Measurements from ENCODE around the gene NRTN.

Gene NRTN

GRCh38 chr19:5790559-5791520, 14.0 kb upstream of the NRTN start, which contains the start of gene DUS3L:
DUS3L (minus strand) TSS chr19:5791163; CDS start chr19:5791141, 22 bp downstream.
- peak within 1 kb of the TSS; percentile 90 to 97 for H3K27ac ChIP-seq (ENCODE audit: low read depth in 2 of 2, low read length in 2 of 2)
- H3K4me3 ChIP-seq (ENCODE audit: low read length in 2 of 2) = peak within 1 kb of the TSS; percentile 90 to 97
- peak within 1 kb of the TSS; percentile 94 for H3K9ac ChIP-seq (ENCODE audit: low read depth in 1 of 2, low read length in 2 of 2)
- H3K27me3 ChIP-seq (ENCODE audit: control insufficient read depth in 2 of 2, insufficient read depth in 2 of 2, low read length in 2 of 2) = no peaks in the 10 kb centered on the region
- no peaks in the 10 kb centered on the region for H3K9me3 ChIP-seq (ENCODE audit: control insufficient read depth in 2 of 2, low read length in 2 of 2)
- H3K4me1 ChIP-seq (ENCODE audit: control insufficient read depth in 2 of 2, insufficient read depth in 2 of 2, low read length in 2 of 2) = peaks cover 4 to 7% of the 10 kb centered on the region in 2 donors
- peaks cover 27 to 38% of the 10 kb centered on the region in 2 donors for H3K36me3 ChIP-seq (ENCODE audit: control insufficient read depth in 2 of 2, insufficient read depth in 2 of 2, low read length in 2 of 2)

GRCh38 chr19:5792224-5792623, 12.6 kb upstream of the NRTN start:
- H3K27ac ChIP-seq (ENCODE audit: low read depth in 2 of 2, low read length in 2 of 2) = no peak overlapping the region

GRCh38 chr19:5793188-5793587, 11.7 kb upstream of the NRTN start:
- Histone ChIP-seq H3K4me3 (ENCODE audit: low read length in 2 of 2) (no peak overlapping the region), H3K4me1 (ENCODE audit: control insufficient read depth in 2 of 2, insufficient read depth in 2 of 2, low read length in 2 of 2) (peaks cover 4 to 7% of the 10 kb centered on the region in 2 donors), H3K27me3 (ENCODE audit: control insufficient read depth in 2 of 2, insufficient read depth in 2 of 2, low read length in 2 of 2) (no peaks in the 10 kb centered on the region)

More at GRCh38 chr19:5792224-5792623, 12.6 kb upstream of the NRTN start:
- Histone ChIP-seq H3K9me3 (ENCODE audit: control insufficient read depth in 2 of 2, low read length in 2 of 2) (no peaks in the 10 kb centered on the region), H3K4me3 (ENCODE audit: low read length in 2 of 2) (no peak overlapping the region), H3K9ac (ENCODE audit: low read depth in 1 of 2, low read length in 2 of 2) (no peak overlapping the region), H3K27me3 (ENCODE audit: control insufficient read depth in 2 of 2, insufficient read depth in 2 of 2, low read length in 2 of 2) (no peaks in the 10 kb centered on the region), H3K36me3 (ENCODE audit: control insufficient read depth in 2 of 2, insufficient read depth in 2 of 2, low read length in 2 of 2) (peaks cover 14 to 25% of the 10 kb centered on the region in 2 donors), H3K4me1 (ENCODE audit: control insufficient read depth in 2 of 2, insufficient read depth in 2 of 2, low read length in 2 of 2) (peaks cover 4 to 7% of the 10 kb centered on the region in 2 donors)

GRCh38 chr19:5795382-5795919, 9.4 kb upstream of the NRTN start:
- Histone ChIP-seq H3K27ac (ENCODE audit: low read depth in 2 of 2, low read length in 2 of 2) (no peak overlapping the region), H3K9me3 (ENCODE audit: control insufficient read depth in 2 of 2, low read length in 2 of 2) (no peaks in the 10 kb centered on the region), H3K27me3 (ENCODE audit: control insufficient read depth in 2 of 2, insufficient read depth in 2 of 2, low read length in 2 of 2) (peaks cover 0 to 3% of the 10 kb centered on the region in 2 donors), H3K4me3 (ENCODE audit: low read length in 2 of 2) (no peak overlapping the region), H3K9ac (ENCODE audit: low read depth in 1 of 2, low read length in 2 of 2) (no peak overlapping the region), H3K36me3 (ENCODE audit: control insufficient read depth in 2 of 2, insufficient read depth in 2 of 2, low read length in 2 of 2) (no peaks in the 10 kb centered on the region), H3K4me1 (ENCODE audit: control insufficient read depth in 2 of 2, insufficient read depth in 2 of 2, low read length in 2 of 2) (peaks cover 0 to under 1% of the 10 kb centered on the region in 2 donors)

More at GRCh38 chr19:5793188-5793587, 11.7 kb upstream of the NRTN start:
- Histone ChIP-seq H3K9me3 (ENCODE audit: control insufficient read depth in 2 of 2, low read length in 2 of 2) (no peaks in the 10 kb centered on the region), H3K27ac (ENCODE audit: low read depth in 2 of 2, low read length in 2 of 2) (no peak overlapping the region), H3K9ac (ENCODE audit: low read depth in 1 of 2, low read length in 2 of 2) (no peak overlapping the region), H3K36me3 (ENCODE audit: control insufficient read depth in 2 of 2, insufficient read depth in 2 of 2, low read length in 2 of 2) (peaks cover 10 to 15% of the 10 kb centered on the region in 2 donors)

DNA sequence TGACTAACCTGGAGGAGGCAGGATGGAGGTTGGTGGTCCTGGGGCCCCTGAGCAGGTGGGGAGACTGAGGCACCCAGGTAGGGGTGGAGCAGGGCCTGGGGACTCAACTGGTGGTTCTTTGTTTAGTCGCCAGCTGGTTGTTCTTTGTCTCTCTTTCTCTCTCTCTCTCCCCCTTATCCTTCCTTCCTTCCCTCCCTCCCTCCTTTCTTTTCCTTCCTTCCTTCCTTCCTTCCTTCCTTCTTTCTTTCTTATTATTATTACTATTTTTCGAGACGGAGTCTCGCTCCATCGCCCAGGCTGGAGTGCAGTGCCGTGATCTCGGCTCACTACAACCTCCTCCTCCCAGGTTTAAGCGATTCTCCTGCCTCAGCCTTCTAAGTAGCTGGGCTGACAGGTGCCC, 6.6 kb upstream of the NRTN start:
- Histone ChIP-seq H3K4me1 (ENCODE audit: control insufficient read depth in 2 of 2, insufficient read depth in 2 of 2, low read length in 2 of 2) (no peaks in the 10 kb centered on the region), H3K9me3 (ENCODE audit: control insufficient read depth in 2 of 2, low read length in 2 of 2) (no peaks in the 10 kb centered on the region), H3K4me3 (ENCODE audit: low read length in 2 of 2) (no peak overlapping the region), H3K27me3 (ENCODE audit: control insufficient read depth in 2 of 2, insufficient read depth in 2 of 2, low read length in 2 of 2) (peaks cover under 1 to 3% of the 10 kb centered on the region in 2 donors), H3K9ac (ENCODE audit: low read depth in 1 of 2, low read length in 2 of 2) (no peak overlapping the region), H3K27ac (ENCODE audit: low read depth in 2 of 2, low read length in 2 of 2) (no peak overlapping the region), H3K36me3 (ENCODE audit: control insufficient read depth in 2 of 2, insufficient read depth in 2 of 2, low read length in 2 of 2) (no peaks in the 10 kb centered on the region)

- peaks cover 10% of the 10 kb centered on the region in 2 donors for H3K4me1 ChIP-seq (ENCODE audit: control insufficient read depth in 2 of 2, insufficient read depth in 2 of 2, low read length in 2 of 2)
- no peak overlapping the region for H3K4me3 ChIP-seq (ENCODE audit: low read length in 2 of 2)
- no peaks in the 10 kb centered on the region for H3K9me3 ChIP-seq (ENCODE audit: control insufficient read depth in 2 of 2, low read length in 2 of 2)
- H3K27ac ChIP-seq (ENCODE audit: low read depth in 2 of 2, low read length in 2 of 2) = no peak overlapping the region
- no peaks in the 10 kb centered on the region for H3K36me3 ChIP-seq (ENCODE audit: control insufficient read depth in 2 of 2, insufficient read depth in 2 of 2, low read length in 2 of 2)
- peaks cover 2 to 3% of the 10 kb centered on the region in 2 donors for H3K27me3 ChIP-seq (ENCODE audit: control insufficient read depth in 2 of 2, insufficient read depth in 2 of 2, low read length in 2 of 2)
- no peak overlapping the region for H3K9ac ChIP-seq (ENCODE audit: low read depth in 1 of 2, low read length in 2 of 2)
These were observed 5.3 kb upstream of the NRTN start for GRCh38 chr19:5799247-5800241.

- Histone ChIP-seq H3K27me3 (ENCODE audit: control insufficient read depth in 2 of 2, insufficient read depth in 2 of 2, low read length in 2 of 2) (peaks cover 2 to 3% of the 10 kb centered on the region in 2 donors), H3K4me3 (ENCODE audit: low read length in 2 of 2) (no peak overlapping the region), H3K9ac (ENCODE audit: low read depth in 1 of 2, low read length in 2 of 2) (no peak overlapping the region), H3K9me3 (ENCODE audit: control insufficient read depth in 2 of 2, low read length in 2 of 2) (no peaks in the 10 kb centered on the region), H3K36me3 (ENCODE audit: control insufficient read depth in 2 of 2, insufficient read depth in 2 of 2, low read length in 2 of 2) (no peaks in the 10 kb centered on the region), H3K4me1 (ENCODE audit: control insufficient read depth in 2 of 2, insufficient read depth in 2 of 2, low read length in 2 of 2) (peaks cover 11% of the 10 kb centered on the region in 2 donors), H3K27ac (ENCODE audit: low read depth in 2 of 2, low read length in 2 of 2) (no peak overlapping the region)
These were observed 4.3 kb upstream of the NRTN start for GRCh38 chr19:5800361-5801270.

GRCh38 chr19:5801796-5802619, 2.9 kb upstream of the NRTN start:
- Histone ChIP-seq H3K4me1 (ENCODE audit: control insufficient read depth in 2 of 2, insufficient read depth in 2 of 2, low read length in 2 of 2) (peaks cover 11% of the 10 kb centered on the region in 2 donors), H3K9ac (ENCODE audit: low read depth in 1 of 2, low read length in 2 of 2) (no peak overlapping the region), H3K36me3 (ENCODE audit: control insufficient read depth in 2 of 2, insufficient read depth in 2 of 2, low read length in 2 of 2) (no peaks in the 10 kb centered on the region), H3K27me3 (ENCODE audit: control insufficient read depth in 2 of 2, insufficient read depth in 2 of 2, low read length in 2 of 2) (peaks cover 2 to 3% of the 10 kb centered on the region in 2 donors), H3K9me3 (ENCODE audit: control insufficient read depth in 2 of 2, low read length in 2 of 2) (no peaks in the 10 kb centered on the region), H3K27ac (ENCODE audit: low read depth in 2 of 2, low read length in 2 of 2) (no peak overlapping the region), H3K4me3 (ENCODE audit: low read length in 2 of 2) (no peak overlapping the region)
